ENCODE measurements around the gene TRABD.

The TRABD gene

DNA sequence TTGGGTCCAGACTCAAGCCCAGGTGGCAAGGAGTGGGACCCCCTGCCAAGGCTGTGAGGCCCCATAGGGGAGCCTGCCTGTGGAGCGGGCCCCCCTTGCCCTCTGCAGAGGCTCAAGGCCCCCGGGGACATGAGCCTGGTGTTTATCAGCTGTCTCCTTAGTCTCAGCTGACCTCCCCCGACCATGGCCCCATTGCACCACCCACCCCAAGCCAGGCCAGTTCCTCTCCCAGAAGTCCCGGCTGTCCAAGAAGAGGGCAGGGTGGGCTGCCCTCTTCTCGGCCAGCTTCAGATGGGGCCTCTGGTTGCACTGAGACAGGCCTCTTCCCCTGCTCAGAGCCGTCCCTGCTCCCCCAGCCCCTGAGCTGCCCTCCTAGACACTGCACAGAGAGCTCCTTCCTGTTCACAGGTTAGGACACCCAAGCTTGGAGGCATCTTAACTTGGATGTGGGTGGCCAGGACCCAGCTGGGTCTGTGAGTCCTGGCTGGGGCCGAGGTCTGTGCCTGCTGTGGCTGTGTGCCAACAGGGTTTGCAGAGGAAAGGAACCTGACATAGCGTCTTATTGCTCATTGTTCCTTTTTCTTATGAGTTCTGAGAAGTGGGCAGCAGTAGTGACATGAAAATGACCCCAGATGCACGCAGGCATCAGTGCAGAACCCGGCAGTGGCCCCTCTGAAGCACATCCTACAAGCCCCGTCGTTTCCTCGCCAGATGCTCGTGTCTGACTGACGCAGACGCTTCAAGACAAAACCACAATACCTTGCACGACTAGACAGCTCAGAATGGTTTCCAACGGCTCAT, 5.4 kb downstream of the TRABD start:
- Histone ChIP-seq H3K4me3 (ENCODE audit: low read length in 2 of 2) (peak overlapping the region; percentile 43 to 72), H3K9me3 (ENCODE audit: control insufficient read depth in 2 of 2, low read length in 2 of 2) (no peaks in the 10 kb centered on the region), H3K27ac (ENCODE audit: low read length) (peak overlapping the region; percentile 60), H3K9ac (ENCODE audit: low read length in 2 of 2) (peak overlapping the region; percentile 36 to 39), H3K4me1 (ENCODE audit: control insufficient read depth, insufficient read depth, low read length) (peaks cover 35% of the 10 kb centered on the region), H3K36me3 (ENCODE audit: control insufficient read depth in 2 of 2, insufficient read depth in 2 of 2, low read length in 2 of 2) (peaks cover 0 to 6% of the 10 kb centered on the region in 2 donors), H3K27me3 (ENCODE audit: control insufficient read depth in 1 of 2, insufficient read depth in 2 of 2, low read length in 2 of 2) (no peaks in the 10 kb centered on the region)

DNA sequence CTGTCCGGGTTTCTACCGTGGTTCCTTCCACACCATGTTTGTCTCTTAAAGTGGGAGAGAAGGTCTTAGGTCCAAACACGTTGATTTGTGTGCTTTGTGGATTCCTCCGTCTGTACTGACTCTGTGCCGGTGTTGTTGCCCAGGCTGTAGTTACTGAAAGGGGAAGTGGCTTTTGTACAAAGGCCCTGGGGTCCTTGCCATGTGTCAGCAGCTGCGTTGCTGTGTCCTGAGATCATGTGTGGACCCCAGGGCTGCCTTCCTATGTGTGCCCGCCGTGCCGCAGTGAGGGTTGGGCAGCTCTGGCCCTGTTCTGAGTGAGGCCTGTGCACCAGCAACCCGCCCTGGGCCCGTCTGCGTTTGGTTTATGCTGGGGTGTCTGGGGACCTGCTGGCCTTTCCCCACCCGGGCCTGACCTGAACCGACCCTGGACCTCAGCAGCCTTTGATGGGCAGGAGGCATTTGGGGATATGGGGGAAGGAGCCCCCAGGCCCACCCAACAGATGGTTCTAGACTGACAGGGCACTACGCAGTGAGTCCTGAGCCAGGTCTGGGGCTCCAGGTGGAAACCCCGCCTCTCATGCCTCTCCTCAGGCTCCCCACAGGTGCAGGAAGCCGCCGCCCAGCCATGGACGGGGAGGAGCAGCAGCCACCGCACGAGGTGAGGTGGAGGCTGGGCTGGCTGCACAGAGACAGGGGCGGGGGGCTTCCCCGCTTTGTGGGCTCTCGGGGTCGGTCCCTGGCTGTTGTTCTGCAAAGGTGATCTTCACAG, 6.9 kb downstream of the TRABD start:
- Histone ChIP-seq H3K27ac (ENCODE audit: low read length) (no peak overlapping the region), H3K9ac (ENCODE audit: low read length in 2 of 2) (no peak overlapping the region), H3K36me3 (ENCODE audit: control insufficient read depth in 2 of 2, insufficient read depth in 2 of 2, low read length in 2 of 2) (peaks cover 0 to 6% of the 10 kb centered on the region in 2 donors), H3K9me3 (ENCODE audit: control insufficient read depth in 2 of 2, low read length in 2 of 2) (no peaks in the 10 kb centered on the region), H3K4me3 (ENCODE audit: low read length in 2 of 2) (no peak overlapping the region), H3K4me1 (ENCODE audit: control insufficient read depth, insufficient read depth, low read length) (peaks cover 28% of the 10 kb centered on the region), H3K27me3 (ENCODE audit: control insufficient read depth in 1 of 2, insufficient read depth in 2 of 2, low read length in 2 of 2) (no peaks in the 10 kb centered on the region)

DNA sequence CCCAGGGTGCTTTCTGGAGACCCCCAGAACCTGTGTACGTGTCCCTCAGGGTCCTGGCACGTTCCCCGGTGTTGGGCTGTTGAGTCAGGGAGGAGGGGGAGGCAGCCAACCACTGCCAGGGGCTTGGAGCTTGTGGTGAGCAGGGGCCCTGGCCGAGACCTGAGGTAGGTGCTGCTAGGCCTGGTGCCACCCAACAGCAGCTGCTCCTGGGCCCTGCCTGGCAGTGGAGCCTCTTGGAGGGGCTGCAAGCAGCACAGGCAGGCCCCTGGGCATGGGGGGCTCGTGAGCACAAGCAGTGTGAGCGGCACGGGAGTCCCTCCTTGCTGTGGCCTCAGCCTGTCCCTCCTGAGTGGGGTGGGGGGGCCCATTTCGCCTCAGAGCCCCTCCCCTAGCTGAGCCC, 7.9 kb downstream of the TRABD start:
- Histone ChIP-seq H3K27ac (ENCODE audit: low read length) (no peak overlapping the region), H3K9ac (ENCODE audit: low read length in 2 of 2) (no peak overlapping the region), H3K4me3 (ENCODE audit: low read length in 2 of 2) (no peak overlapping the region), H3K4me1 (ENCODE audit: control insufficient read depth, insufficient read depth, low read length) (peaks cover 28% of the 10 kb centered on the region), H3K9me3 (ENCODE audit: control insufficient read depth in 2 of 2, low read length in 2 of 2) (no peaks in the 10 kb centered on the region), H3K27me3 (ENCODE audit: control insufficient read depth in 1 of 2, insufficient read depth in 2 of 2, low read length in 2 of 2) (no peaks in the 10 kb centered on the region), H3K36me3 (ENCODE audit: control insufficient read depth in 2 of 2, insufficient read depth in 2 of 2, low read length in 2 of 2) (peaks cover 0 to 6% of the 10 kb centered on the region in 2 donors)

DNA sequence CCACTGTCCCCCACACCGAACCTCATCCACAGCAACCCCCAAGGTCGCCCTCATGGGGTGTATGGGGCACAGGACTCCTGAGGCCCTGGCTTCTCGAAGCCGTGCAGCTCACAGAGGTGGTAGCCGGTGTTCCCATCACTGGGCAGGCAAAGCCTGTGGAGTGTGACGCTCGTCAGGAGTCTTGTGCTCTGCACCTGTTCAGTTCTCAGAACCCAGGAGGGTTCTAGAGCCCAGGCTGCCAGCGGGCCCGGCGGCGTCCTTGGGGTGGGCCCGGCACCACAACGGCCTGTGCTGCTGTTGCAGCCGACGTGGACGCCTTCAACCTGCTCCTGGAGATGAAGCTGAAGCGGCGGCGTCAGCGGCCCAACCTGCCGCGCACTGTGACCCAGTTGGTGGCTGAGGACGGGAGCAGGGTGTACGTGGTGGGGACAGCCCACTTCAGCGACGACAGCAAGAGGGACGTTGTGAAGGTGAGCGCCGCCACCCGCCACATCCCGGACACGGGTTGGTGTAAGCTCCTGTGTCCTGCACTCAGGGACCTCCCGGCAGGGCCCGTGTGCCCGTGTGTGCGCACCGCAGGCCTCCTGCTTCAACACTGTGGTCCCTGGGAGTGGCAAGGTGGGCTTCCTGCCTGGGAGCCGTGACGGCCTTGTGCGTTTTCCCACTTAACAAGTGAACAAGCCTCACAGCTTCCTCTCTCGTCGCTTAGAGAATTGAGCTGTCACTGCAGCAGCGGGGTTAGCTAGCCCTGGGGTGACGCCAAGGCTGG, 8.5 kb downstream of the TRABD start:
- Histone ChIP-seq H3K36me3 (ENCODE audit: control insufficient read depth in 2 of 2, insufficient read depth in 2 of 2, low read length in 2 of 2) (peaks cover 0 to 6% of the 10 kb centered on the region in 2 donors), H3K27me3 (ENCODE audit: control insufficient read depth in 1 of 2, insufficient read depth in 2 of 2, low read length in 2 of 2) (no peaks in the 10 kb centered on the region), H3K27ac (ENCODE audit: low read length) (no peak overlapping the region), H3K9ac (ENCODE audit: low read length in 2 of 2) (no peak overlapping the region), H3K4me3 (ENCODE audit: low read length in 2 of 2) (no peak overlapping the region), H3K4me1 (ENCODE audit: control insufficient read depth, insufficient read depth, low read length) (peaks cover 23% of the 10 kb centered on the region), H3K9me3 (ENCODE audit: control insufficient read depth in 2 of 2, low read length in 2 of 2) (no peaks in the 10 kb centered on the region)

DNA sequence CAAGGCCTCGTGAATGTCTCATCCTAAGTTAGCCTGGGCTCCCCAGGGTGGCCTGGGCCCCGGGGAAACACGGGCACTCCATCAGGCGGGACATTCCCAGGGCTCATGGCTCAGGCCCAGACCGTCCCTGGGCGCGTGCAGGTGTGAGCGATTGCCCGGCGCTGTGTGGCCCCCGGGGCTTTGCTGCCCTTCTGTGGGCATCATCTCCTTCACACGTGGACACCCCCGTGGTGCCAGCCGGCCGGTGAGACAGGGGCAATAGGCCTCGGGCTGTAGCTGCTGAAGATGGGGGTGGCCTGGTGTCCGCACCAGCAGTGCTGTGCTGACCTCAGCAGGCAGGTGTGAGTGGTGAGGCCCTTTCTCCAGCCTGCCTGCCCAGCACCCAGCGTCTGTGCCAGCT, 10.5 kb downstream of the TRABD start:
- peaks cover 17% of the 10 kb centered on the region for H3K4me1 ChIP-seq (ENCODE audit: control insufficient read depth, insufficient read depth, low read length)
- H3K27ac ChIP-seq (ENCODE audit: low read length): no peak overlapping the region
- no peaks in the 10 kb centered on the region for H3K9me3 ChIP-seq (ENCODE audit: control insufficient read depth in 2 of 2, low read length in 2 of 2)
- no peak overlapping the region for H3K9ac ChIP-seq (ENCODE audit: low read length in 2 of 2)
- H3K27me3 ChIP-seq (ENCODE audit: control insufficient read depth in 1 of 2, insufficient read depth in 2 of 2, low read length in 2 of 2): no peaks in the 10 kb centered on the region
- H3K4me3 ChIP-seq (ENCODE audit: low read length in 2 of 2): no peak overlapping the region
- peaks cover 0 to 6% of the 10 kb centered on the region in 2 donors for H3K36me3 ChIP-seq (ENCODE audit: control insufficient read depth in 2 of 2, insufficient read depth in 2 of 2, low read length in 2 of 2)

DNA sequence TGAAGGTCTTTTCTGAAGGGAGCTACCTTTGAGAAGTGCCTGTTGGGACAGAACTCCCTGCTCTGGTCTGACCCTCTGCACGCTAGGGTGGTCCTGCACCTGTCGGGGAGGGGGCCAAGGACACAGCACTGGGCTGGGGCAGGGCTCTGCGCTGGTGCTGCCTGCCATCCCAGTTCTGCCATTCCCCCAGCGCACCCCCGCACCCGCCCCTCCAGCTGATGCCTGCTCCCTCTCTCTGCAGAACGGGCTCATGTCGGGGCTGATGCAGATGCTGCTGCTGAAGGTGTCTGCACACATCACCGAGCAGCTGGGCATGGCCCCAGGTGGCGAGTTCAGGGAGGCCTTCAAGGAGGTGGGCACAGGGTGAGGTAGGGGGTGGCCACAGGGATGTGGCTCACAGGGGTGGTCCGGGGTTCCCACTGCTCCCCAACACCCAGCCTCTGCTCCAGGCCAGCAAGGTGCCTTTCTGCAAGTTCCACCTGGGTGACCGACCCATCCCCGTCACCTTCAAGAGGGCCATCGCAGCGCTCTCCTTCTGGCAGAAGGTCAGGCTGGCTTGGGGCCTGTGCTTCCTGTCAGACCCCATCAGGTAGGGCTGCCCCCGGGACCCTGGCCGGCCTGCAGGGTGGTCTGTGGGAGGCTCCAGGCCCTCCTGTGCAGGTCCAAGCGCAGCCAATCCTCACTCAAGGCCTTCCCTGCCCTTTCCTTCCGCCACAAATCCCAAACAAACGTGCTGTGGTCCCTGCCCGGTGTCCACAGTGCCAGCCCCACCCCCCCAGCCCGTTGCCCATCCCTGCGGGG, 11.5 kb downstream of the TRABD start:
- Histone ChIP-seq H3K27me3 (ENCODE audit: control insufficient read depth in 1 of 2, insufficient read depth in 2 of 2, low read length in 2 of 2) (no peaks in the 10 kb centered on the region), H3K9me3 (ENCODE audit: control insufficient read depth in 2 of 2, low read length in 2 of 2) (no peaks in the 10 kb centered on the region), H3K36me3 (ENCODE audit: control insufficient read depth in 2 of 2, insufficient read depth in 2 of 2, low read length in 2 of 2) (peaks cover 0 to 6% of the 10 kb centered on the region in 2 donors), H3K4me3 (ENCODE audit: low read length in 2 of 2) (no peak overlapping the region), H3K9ac (ENCODE audit: low read length in 2 of 2) (no peak overlapping the region), H3K27ac (ENCODE audit: low read length) (no peak overlapping the region), H3K4me1 (ENCODE audit: control insufficient read depth, insufficient read depth, low read length) (peaks cover 25% of the 10 kb centered on the region)

DNA sequence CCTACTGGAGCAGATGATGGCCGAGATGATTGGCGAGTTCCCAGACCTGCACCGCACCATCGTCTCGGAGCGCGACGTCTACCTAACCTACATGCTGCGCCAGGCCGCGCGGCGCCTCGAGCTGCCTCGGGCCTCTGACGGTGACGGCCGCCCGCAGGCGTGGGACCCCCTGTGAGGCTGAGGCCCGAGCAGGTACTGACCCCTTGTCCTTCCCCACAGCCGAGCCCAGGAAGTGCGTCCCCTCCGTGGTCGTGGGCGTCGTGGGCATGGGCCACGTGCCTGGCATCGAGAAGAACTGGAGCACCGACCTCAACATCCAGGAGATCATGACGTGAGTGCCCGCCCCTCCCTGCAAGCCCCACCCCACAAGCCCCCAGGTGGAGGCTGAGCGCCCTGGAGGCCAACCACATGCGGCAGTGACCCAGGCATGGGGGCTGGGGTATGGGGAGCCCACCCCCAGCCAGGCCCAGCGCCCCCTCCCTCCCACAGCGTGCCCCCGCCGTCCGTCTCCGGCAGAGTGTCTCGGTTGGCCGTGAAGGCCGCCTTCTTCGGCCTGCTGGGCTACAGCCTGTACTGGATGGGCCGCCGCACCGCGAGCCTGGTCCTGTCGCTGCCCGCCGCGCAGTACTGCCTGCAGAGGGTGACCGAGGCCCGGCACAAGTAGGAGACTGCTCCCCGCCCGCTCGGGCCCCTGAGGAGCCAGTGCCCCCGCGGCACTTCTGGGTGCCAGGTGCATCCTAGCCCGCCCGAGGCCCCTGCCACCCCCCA, 12.3 kb downstream of the TRABD start:
- H3K36me3 ChIP-seq (ENCODE audit: control insufficient read depth in 2 of 2, insufficient read depth in 2 of 2, low read length in 2 of 2): peaks cover 0 to 6% of the 10 kb centered on the region in 2 donors
- H3K4me1 ChIP-seq (ENCODE audit: control insufficient read depth, insufficient read depth, low read length): peaks cover 31% of the 10 kb centered on the region
- no peak overlapping the region for H3K4me3 ChIP-seq (ENCODE audit: low read length in 2 of 2)
- H3K9ac ChIP-seq (ENCODE audit: low read length in 2 of 2): no peak overlapping the region
- H3K27me3 ChIP-seq (ENCODE audit: control insufficient read depth in 1 of 2, insufficient read depth in 2 of 2, low read length in 2 of 2): no peaks in the 10 kb centered on the region
- H3K9me3 ChIP-seq (ENCODE audit: control insufficient read depth in 2 of 2, low read length in 2 of 2): no peaks in the 10 kb centered on the region
- no peak overlapping the region for H3K27ac ChIP-seq (ENCODE audit: low read length)

DNA sequence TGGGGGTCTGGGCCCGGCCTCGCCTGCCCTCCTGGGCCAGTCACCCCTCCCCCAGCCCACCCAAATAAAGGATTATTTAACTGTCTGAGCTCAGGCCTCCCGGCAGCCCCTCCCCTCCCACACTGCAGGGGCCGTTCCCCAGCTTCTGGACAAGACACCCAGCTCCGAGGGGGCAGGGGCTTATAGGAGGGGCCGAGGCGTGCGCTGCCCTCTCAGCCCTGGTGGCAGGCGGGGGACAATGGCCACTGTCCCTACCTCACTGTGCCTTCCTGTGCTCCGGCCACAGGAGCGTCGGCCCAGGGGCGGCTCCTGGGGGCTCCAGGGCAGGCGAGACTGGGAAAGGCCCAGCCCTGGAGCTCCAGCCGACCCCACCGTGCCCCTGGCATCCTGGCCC, 12.9 kb downstream of the TRABD start:
- no peak overlapping the region for H3K9ac ChIP-seq (ENCODE audit: low read length in 2 of 2)
- H3K27ac ChIP-seq (ENCODE audit: low read length): no peak overlapping the region
- no peaks in the 10 kb centered on the region for H3K9me3 ChIP-seq (ENCODE audit: control insufficient read depth in 2 of 2, low read length in 2 of 2)
- no peaks in the 10 kb centered on the region for H3K27me3 ChIP-seq (ENCODE audit: control insufficient read depth in 1 of 2, insufficient read depth in 2 of 2, low read length in 2 of 2)
- H3K36me3 ChIP-seq (ENCODE audit: control insufficient read depth in 2 of 2, insufficient read depth in 2 of 2, low read length in 2 of 2): peaks cover 0 to 6% of the 10 kb centered on the region in 2 donors
- peaks cover 31% of the 10 kb centered on the region for H3K4me1 ChIP-seq (ENCODE audit: control insufficient read depth, insufficient read depth, low read length)
- H3K4me3 ChIP-seq (ENCODE audit: low read length in 2 of 2): no peak overlapping the region

DNA sequence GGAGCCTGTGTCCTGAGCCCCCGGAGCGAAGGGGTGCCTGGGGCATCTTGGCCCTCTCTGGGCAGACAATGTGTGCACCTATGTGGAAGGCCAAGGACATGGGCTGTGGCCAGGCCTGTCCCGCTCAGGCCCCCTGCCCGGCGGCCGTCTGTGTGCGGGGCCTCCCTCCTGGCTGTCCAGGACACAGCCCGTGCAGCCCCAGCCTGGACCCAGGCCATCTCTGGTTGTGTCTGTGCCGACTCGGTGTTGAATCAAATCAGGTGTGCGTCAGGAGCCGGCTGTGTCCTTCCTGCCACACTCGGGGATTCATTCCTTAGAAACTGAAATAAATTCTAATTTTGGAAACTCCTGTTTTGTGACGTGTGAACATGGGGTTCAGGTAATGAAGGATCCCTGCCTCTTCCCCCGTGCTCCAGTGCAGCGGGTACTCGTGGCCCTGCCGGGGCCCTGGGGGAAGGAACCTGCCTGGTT, 13.6 kb downstream of the TRABD start:
- Histone ChIP-seq H3K27me3 (ENCODE audit: control insufficient read depth in 1 of 2, insufficient read depth in 2 of 2, low read length in 2 of 2) (no peaks in the 10 kb centered on the region), H3K27ac (ENCODE audit: low read length) (peak overlapping the region; percentile 6), H3K4me3 (ENCODE audit: low read length in 2 of 2) (peak overlapping the region; percentile 65 to 77), H3K36me3 (ENCODE audit: control insufficient read depth in 2 of 2, insufficient read depth in 2 of 2, low read length in 2 of 2) (peaks cover 0 to 6% of the 10 kb centered on the region in 2 donors), H3K9ac (ENCODE audit: low read length in 2 of 2) (peak overlapping the region in 1 of 2 donors; percentile 72), H3K4me1 (ENCODE audit: control insufficient read depth, insufficient read depth, low read length) (peaks cover 31% of the 10 kb centered on the region), H3K9me3 (ENCODE audit: control insufficient read depth in 2 of 2, low read length in 2 of 2) (no peaks in the 10 kb centered on the region)

All from stomach smooth muscle (tissue), 2 donors.